Measurements from ENCODE around the gene C10orf95. TPM values are rescaled to one million over a fixed set of nuclear protein-coding genes. Genes with fewer than 3 reads are reported as not detected.

Gene C10orf95
- total RNA-seq, 8 experiments from 2014 or later = 0.38 to 2.3 (median 0.87) TPM; not detected in 1

DNA sequence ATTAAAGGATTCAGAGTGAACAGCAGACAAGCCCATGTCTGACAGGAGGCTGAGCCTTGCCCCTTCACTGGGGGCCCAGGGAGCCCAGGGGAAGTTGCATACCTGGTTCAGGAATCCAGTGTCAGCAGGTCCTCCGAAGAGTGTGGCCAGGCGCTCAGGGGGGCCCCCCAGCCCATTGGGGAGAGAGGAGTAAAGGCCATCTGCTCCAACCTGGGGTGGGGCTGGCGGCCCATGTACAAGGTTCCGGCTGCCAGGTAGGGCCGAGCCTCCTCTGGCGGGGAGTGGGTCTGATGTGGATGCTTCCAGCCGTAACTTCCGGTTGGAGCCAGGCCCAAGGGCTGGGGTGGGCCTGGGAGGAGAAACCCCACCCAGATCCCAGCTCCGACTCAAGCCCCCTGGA lies 35.1 kb downstream of the C10orf95 start:
- Histone ChIP-seq H3K4me1 (replicated peaks in 1 of 2) (peaks cover 39 to 45% of the 10 kb centered on the region in 2 donors), H3K27ac (no peak overlapping the region), H3K4me3 (no peak overlapping the region)
- no peak for ATAC-seq (replicated peaks in 6 of 8)
- in situ Hi-C loops (cut with MboI; ENCODE audit: low pct_unique_long_range_greater_than_20kb in 2 of 9, low sequenced_read_pairs in 9 of 9, unreplicated experiment in 9 of 9) = no loop called here
- 50 to 100% methylated on average over 1 to 3 of the region's 9 CpGs; no CpG with 5 or more reads in 8 of the 10 experiments for WGBS, 10 experiments

DNA sequence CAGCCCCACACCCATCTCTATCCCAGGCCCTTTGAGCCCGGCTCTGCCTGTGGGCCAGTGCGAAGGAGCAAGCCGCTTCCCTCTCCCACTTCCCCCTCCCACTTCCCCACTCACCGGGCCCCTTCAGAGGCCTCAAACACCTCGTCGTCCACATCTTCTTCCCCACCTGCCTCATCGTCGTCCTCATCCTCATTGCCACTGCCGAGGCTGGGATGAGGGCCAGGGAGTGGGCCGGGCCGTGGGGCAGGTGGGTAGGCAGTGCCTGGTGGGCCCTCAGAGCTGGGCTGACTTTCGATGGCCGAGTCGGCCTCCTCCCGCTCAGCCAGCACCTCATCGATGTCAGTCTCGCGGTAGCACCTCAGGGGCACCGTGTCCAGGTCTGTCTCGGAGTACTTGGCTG lies 36.6 kb downstream of the C10orf95 start:
- WGBS, 10 experiments = 8 to 80% methylated on average over 1 to 4 of the region's 20 CpGs; no CpG with 5 or more reads in 8 of the 10 experiments
- Histone ChIP-seq H3K4me1 (replicated peaks in 1 of 2) (peaks cover 55 to 60% of the 10 kb centered on the region in 2 donors), H3K27ac (no peak overlapping the region), H3K4me3 (no peak overlapping the region)
- in situ Hi-C loops (cut with MboI; ENCODE audit: low pct_unique_long_range_greater_than_20kb in 2 of 9, low sequenced_read_pairs in 9 of 9, unreplicated experiment in 9 of 9) = no loop called here
- ATAC-seq (replicated peaks in 6 of 8) = no peak

DNA sequence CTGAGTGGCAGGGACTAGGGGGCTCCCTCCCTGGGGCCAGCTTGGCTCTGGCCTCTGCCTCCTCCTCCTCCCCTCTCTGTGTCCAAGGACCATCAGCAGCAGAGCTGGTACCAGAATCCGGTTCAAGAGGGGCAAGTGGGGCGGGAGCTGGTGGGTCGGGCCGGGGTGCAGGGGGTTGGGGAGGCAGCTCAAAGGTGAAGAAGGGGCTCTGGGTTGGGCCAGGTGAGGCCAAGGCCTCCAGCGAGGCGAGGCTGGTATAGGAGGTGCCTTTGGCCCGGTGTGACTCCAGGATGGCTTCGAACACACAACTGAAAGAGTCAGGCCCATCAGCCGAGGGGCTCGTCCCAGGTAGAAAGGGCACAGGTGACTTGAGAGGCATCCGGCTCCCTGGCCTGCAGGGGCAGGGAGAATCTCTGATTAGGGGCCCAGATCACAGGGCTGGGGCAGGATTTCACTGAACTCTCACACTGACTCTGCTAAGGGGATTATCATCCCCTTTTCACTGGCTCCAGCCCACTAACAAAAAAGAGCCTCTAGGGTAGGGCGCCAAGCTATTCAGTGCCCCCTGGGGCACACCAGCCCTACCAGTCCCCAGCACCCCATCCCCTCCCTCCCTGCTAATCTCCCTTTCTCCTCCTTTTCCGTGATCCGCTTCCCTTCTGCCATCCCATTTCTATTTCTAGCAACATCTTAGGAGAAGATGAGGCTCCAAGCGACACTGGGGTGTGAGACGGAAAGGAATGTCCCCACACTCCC lies 37.4 kb downstream of the C10orf95 start:
- Histone ChIP-seq H3K27ac (peak overlapping the region; percentile 29 to 77), H3K4me3 (no peak overlapping the region), H3K4me1 (replicated peaks in 1 of 2) (peaks cover 59 to 64% of the 10 kb centered on the region in 2 donors)
- WGBS, 10 experiments = 80 to 100% (median 90%) methylated on average over 1 to 4 of the region's 16 CpGs; no CpG with 5 or more reads in 6 of the 10 experiments
- ATAC-seq (replicated peaks in 6 of 8) = no peak
- in situ Hi-C loops (cut with MboI; ENCODE audit: low pct_unique_long_range_greater_than_20kb in 2 of 9, low sequenced_read_pairs in 9 of 9, unreplicated experiment in 9 of 9) = no loop called here

DNA sequence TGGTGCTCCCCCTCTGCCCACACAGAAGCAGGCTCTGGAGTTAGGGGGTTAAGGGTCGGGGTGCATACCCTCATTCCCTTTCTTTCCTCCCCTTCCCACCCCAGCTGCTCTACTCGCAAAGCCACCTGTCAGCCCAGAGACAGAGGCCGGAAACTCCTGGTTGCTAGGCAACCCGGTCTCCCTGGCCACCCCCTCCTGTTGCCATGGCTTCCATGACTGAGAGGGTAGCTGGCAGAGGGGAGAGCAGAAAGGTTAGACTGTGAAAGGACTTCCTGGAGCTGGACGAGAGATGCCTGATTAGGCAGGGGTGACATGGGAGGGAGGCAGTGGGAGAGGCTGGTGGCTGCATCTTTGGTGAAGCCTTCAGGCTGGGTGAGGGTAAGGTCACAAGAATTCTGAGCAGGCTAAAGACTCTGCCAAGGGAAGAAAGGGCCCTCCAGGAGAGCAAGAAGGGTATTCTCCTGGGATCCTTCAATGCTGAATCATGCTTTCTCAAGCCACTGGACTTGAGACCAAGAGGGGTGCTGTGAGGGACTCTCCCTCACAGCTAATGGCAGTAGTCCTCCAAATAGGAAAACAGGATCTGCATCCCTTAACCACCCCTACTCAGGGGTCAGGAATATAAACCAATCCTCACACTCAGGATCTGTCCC lies 38.2 kb downstream of the C10orf95 start:
- in situ Hi-C loops (cut with MboI; ENCODE audit: low pct_unique_long_range_greater_than_20kb in 2 of 9, low sequenced_read_pairs in 9 of 9, unreplicated experiment in 9 of 9) = no loop called here
- WGBS, 10 experiments = 0 to 20% (median 3%) methylated on average over 1 to 3 of the region's 5 CpGs; no CpG with 5 or more reads in 6 of the 10 experiments
- Histone ChIP-seq H3K4me1 (replicated peaks in 1 of 2) (peaks cover 59 to 65% of the 10 kb centered on the region in 2 donors), H3K27ac (peak overlapping the region; percentile 53 to 85), H3K4me3 (no peak overlapping the region)
- ATAC-seq (replicated peaks in 6 of 8) = peak in 5 of 8 experiments; percentile 35 to 50 (median 36)

DNA sequence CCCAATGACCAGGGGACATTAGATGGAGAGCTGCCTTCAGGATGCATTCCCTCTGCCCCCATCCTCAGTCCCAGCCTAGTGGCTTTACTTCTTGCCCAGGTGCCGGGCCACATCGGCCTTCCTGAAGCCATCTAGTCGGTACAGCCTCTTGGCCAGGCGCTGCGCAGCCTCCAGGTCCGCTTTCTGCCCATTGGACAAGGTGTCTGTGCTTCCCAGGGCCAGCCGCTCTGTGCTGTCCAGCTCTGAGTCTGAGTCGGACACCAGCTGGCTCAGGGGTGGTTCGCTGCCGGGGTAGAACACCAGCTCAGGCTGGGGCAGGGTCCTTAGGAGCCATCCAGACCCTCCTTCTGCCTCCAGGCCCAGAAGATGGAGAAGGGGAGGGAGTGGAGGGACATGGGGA lies 39.0 kb downstream of the C10orf95 start:
- peaks cover 57 to 65% of the 10 kb centered on the region in 2 donors for H3K4me1 ChIP-seq (replicated peaks in 1 of 2)
- H3K27ac ChIP-seq = peak overlapping the region; percentile 53 to 85
- H3K4me3 ChIP-seq = no peak overlapping the region
- in situ Hi-C loops (cut with MboI; ENCODE audit: low pct_unique_long_range_greater_than_20kb in 2 of 9, low sequenced_read_pairs in 9 of 9, unreplicated experiment in 9 of 9) = no loop called here
- WGBS, 10 experiments = 20 to 100% (median 61%) methylated on average over 1 to 3 of the region's 10 CpGs; no CpG with 5 or more reads in 6 of the 10 experiments
- no peak for ATAC-seq (replicated peaks in 6 of 8)

DNA sequence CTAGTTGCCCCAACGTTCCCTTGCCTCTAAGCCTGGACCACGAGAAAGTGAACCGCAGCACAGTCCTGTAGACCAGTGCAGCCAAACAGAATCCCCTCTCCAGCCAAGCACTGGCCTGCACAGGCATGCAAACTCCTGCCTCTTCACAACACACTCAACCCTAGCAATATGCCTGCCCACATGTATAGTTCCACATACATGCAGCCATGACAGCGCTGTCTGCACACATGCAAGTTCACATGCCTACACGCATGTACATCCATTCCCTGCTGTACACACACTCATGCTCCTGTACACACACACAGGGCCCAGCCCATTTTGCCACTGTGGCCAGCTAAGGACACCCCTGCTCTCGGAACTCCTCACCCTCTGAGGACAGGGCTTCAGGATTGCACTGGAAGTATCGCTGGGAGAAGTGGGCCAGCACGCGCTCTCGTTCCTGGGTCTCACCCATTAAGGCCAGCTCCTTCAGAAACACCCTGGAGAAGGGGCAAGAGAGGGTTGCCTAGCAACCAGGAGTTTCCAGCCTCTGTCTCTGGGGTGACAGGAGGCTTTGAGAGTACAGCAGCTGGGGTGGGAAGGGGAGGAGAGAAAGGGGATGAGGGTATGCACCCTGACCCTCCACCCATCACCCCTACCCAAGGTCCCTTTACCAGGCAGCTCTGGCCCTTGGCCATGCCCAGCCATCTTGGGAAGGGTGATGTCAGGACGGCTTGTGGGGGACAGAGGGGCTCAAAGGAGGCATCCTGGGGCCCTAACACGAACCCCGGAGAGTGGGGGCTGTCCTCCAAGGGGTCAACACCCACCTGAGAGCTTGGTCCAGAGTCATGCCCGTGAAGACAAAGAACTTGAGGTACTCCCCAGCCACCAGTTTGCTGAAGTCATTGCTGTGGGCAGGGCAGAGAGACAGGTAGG lies 39.7 kb downstream of the C10orf95 start:
- 33 to 100% (median 57%) methylated on average over 1 to 3 of the region's 14 CpGs; no CpG with 5 or more reads in 4 of the 10 experiments for WGBS, 10 experiments
- H3K27ac ChIP-seq = peak overlapping the region; percentile 53 to 85
- peaks cover 57 to 63% of the 10 kb centered on the region in 2 donors for H3K4me1 ChIP-seq (replicated peaks in 1 of 2)
- H3K4me3 ChIP-seq = no peak overlapping the region
- in situ Hi-C loops (cut with MboI; ENCODE audit: low pct_unique_long_range_greater_than_20kb in 2 of 9, low sequenced_read_pairs in 9 of 9, unreplicated experiment in 9 of 9) = no loop called here
- no peak for ATAC-seq (replicated peaks in 6 of 8)

DNA sequence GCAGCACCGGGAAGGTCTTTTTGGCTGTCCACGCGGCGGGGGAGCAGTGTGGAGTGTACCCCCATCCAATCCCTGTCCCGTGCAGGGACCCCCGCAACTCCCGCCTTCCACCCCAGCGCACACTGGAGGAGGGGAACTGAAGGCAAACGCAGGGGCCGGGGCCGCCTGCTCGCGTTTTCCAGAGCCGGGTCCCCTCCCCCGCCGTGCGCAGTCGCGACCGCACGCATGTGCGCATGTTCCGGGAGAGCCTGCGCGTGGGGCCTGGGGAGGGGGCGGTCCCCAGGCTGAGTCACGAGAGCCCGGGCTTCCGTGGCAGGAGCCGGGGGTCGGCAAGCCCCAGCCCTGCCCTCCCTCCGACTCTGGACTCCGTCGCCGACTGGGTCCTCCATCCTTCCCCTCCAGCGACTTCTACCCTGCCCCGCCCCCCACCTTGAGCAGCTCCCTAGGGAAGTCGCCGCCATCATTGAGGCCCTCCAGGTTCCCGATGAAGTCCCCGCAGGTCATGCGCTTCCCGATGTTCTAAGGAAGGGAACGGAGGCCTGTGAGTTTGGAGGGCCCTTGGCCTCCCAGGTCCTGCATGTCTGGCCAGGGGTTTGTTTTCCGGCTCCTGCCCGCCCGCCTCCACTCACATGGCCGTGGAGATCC lies 40.8 kb downstream of the C10orf95 start:
- peaks cover 57 to 63% of the 10 kb centered on the region in 2 donors for H3K4me1 ChIP-seq (replicated peaks in 1 of 2)
- peak; percentile 7 to 44 (median 30) for ATAC-seq (replicated peaks in 6 of 8)

DNA sequence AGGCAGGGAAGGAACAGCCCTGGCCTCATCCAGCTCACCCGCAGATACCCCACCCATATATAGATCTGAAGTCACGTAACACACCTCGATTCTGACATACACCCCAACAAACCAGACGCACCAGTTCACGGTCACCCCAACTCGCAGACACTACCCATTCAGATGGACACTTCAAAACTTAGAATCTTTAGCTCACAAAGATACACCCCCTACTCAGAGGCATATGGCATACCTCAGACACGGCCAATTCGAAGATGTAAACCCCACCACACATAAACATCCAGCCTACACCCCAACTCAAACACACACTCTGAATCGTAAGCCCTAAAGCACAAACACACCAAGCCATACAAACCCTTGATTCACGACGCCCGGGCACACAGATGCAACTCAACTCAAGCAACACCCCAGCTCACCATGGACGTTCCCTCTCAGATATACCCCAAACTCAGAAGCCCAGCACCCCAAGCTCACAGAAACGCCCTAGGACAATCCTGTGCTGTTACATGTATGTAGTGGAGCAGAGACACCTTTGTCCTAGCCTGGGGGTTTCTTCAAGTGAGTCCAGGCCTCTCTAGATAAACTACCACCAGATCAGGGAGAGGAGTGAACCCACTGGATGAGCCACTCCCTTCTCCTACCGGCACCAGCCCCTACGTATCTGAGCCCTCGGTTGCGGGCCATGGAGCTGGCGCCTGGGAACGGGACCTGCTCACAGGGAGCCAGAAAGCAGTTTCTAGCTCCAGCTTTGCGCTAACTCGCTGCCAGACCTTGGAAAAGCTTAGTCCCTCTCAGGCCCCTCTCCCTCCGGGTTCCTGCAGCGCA lies 41.5 kb downstream of the C10orf95 start:
- Histone ChIP-seq H3K27ac (peak overlapping the region; percentile 72 to 85), H3K4me3 (peak overlapping the region; percentile 38 to 52 (median 48)), H3K4me1 (replicated peaks in 1 of 2) (peaks cover 57 to 60% of the 10 kb centered on the region in 2 donors)
- peak in 4 of 8 experiments; percentile 0 to 3 (median 0) for ATAC-seq (replicated peaks in 6 of 8)
- WGBS, 10 experiments = 0 to 52% (median 31%) methylated on average over 2 to 9 of the region's 24 CpGs; no CpG with 5 or more reads in 4 of the 10 experiments
- in situ Hi-C loops (cut with MboI; ENCODE audit: low pct_unique_long_range_greater_than_20kb in 2 of 9, low sequenced_read_pairs in 9 of 9, unreplicated experiment in 9 of 9) = no loop called here

More for the DNA sequence above, 40.8 kb downstream of the C10orf95 start:
- Histone ChIP-seq H3K4me3 (peak overlapping the region; percentile 15 to 52 (median 48)), H3K27ac (peak overlapping the region; percentile 72 to 85)
- 27 to 38% methylated on average over 3 to 7 of the region's 48 CpGs; no CpG with 5 or more reads in 8 of the 10 experiments for WGBS, 10 experiments
- in situ Hi-C loops (cut with MboI; ENCODE audit: low pct_unique_long_range_greater_than_20kb in 2 of 9, low sequenced_read_pairs in 9 of 9, unreplicated experiment in 9 of 9) = no loop called here

DNA sequence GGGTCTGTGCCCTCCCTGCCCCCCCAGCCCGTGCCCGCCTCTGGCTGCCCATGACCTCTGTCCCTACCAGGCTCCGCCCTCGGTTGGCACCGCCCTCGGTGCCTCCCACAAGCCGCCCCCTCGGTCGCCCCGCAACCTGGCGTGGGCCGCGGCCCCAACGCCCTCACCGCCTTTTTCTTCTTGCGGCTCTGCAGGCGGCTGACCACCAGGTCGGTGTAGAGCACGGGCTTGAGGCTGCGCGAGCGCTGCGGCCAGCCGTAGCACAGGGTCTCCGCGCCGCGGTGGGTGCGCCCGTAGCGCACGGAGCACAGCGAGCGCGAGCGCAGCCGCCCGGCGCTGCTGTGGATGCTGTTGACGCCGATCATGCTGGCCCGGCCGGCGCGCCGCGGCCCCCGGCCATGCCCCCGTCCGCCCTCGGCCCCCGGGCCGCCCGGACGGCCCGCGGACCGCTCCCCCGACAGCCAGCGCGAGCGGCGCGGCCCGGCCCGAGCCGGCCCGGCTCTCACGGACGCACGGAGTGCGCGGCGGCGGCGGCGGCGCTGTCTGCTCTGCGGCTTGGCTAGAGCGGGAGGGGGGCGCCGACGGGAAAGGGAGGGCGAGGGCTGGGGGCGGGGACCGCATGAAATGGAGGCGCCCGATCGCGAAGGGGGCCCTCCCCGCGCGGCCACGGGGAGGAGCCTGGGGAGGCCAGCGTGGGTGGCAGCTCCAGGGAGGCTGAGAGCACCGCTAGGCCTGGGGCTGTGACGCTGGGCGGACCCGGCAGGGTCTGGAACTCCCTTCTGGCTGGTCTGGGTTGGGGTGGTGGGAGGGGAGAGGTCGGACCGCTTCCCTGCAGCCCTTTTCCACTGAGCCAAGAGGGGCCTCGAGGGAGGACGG lies 42.4 kb downstream of the C10orf95 start:
- in situ Hi-C loops (cut with MboI; ENCODE audit: low pct_unique_long_range_greater_than_20kb in 2 of 9, low sequenced_read_pairs in 9 of 9, unreplicated experiment in 9 of 9) = no loop called here
- Histone ChIP-seq H3K27ac (peak overlapping the region; percentile 72 to 85), H3K4me1 (replicated peaks in 1 of 2) (peaks cover 52 to 54% of the 10 kb centered on the region in 2 donors), H3K4me3 (peak overlapping the region; percentile 38 to 52 (median 48))
- ATAC-seq (replicated peaks in 6 of 8) = peak; percentile 49 to 80 (median 75)
- WGBS, 10 experiments = 0% methylated on average over 3 to 8 of the region's 103 CpGs; no CpG with 5 or more reads in 8 of the 10 experiments

DNA sequence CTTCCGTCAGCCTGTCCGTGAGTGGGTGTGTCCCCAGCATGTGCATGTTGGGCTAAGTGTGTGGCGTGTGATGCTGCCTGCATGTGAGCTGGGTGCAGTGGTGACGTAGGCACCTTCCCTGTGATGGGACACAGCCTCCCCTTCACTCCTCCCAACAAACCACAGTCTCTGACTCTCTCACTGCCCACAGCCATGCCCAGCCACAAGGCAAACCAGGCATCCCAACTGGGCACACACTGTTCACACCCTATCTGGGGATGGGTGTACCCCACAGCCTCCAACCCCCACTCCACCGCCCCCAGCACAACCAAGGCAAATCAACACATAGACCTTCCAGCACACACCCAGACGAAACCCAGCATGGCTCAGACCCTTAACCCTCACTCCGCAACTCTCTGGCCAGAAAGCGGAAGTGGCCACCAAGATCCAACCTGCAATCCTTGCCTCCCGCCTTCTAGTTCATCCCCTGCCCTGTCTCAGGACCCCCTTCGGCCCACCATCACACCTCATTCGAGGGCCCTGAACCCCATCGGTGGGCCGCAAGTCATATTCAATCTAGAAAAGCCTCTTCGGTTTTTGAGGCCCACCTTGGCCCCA lies 43.1 kb downstream of the C10orf95 start:
- peak overlapping the region; percentile 38 to 52 (median 48) for H3K4me3 ChIP-seq
- in situ Hi-C loops (cut with MboI; ENCODE audit: low pct_unique_long_range_greater_than_20kb in 2 of 9, low sequenced_read_pairs in 9 of 9, unreplicated experiment in 9 of 9) = no loop called here
- H3K27ac ChIP-seq = peak overlapping the region in 1 of 2 donors; percentile 85
- WGBS, 10 experiments = 52 to 90% methylated on average over 2 to 3 of the region's 14 CpGs; no CpG with 5 or more reads in 8 of the 10 experiments
- ATAC-seq (replicated peaks in 6 of 8) = peak in 3 of 8 experiments; percentile 1 to 4 (median 3)
- H3K4me1 ChIP-seq (replicated peaks in 1 of 2) = peaks cover 45 to 46% of the 10 kb centered on the region in 2 donors
